Right renal pelvis (tissue), 4 donors: ENCODE data around the gene SELENOW. TPM values are rescaled to one million over a fixed set of nuclear protein-coding genes. Genes with fewer than 3 reads are reported as not detected.
A peak's percentile ranks its signal among the peaks of the same experiment; 100 is the strongest.
"Not testable (repeated sequence)": the region's sequence is repeated elsewhere in the genome, so short reads cannot be mapped to it uniquely, and the experiment has no call there.

Experiments
- DNase-seq, 4 donors: peaks; one replicate each; pipeline ENCODE4 v3.0.0-alpha.2; 2013; ENCODE audit warnings: low read depth in 4 of 4, low spot score in 3 of 4, missing footprints in 1 of 4
- polyA plus RNA-seq, 4 donors: library from polyadenylated mRNA; unstranded; fragments of 120-200 nt; gene quantifications; one replicate each; pipeline ENCODE4 v1.2.1, GENCODE V29; 2013; ENCODE audit not compliant: insufficient read length in 4 of 4

Gene SELENOW
- polyA plus RNA-seq, 4 donors: 133 to 161 (median 144) TPM

GRCh38 chr19:47813304-47813994 is 34.9 kb downstream of the SELENOW start:
- DNase-seq: peak; percentile 31 to 39 (median 34)

GRCh38 chr19:47813995-47814328 is 35.5 kb downstream of the SELENOW start:
- DNase-seq: no peak

DNA sequence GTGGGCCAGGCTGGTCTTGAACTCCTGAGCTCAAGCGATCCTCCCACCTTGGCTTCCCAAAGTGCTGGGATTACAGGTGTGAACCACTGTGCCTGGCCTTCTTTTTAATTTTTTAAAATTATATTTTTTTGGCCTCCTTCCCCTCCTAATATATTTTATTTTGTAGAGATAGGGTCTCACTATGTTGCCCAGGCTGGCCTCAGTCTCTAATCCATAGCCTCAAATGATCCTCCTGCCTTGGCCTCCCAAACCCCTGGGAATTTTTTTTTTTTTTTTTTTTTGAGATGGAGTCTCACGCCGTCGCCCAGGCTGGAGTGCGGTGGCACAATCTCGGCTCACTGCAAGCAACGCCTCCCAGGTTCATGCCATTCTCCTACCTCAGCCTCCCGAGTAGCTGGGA is 37.8 kb downstream of the SELENOW start:
- DNase-seq: not testable (repeated sequence)

- not testable (repeated sequence) for DNase-seq
These were observed 39.7 kb downstream of the SELENOW start for GRCh38 chr19:47818221-47818620.

- DNase-seq: no peak
These were observed 41.4 kb downstream of the SELENOW start for GRCh38 chr19:47819858-47820257.

DNA sequence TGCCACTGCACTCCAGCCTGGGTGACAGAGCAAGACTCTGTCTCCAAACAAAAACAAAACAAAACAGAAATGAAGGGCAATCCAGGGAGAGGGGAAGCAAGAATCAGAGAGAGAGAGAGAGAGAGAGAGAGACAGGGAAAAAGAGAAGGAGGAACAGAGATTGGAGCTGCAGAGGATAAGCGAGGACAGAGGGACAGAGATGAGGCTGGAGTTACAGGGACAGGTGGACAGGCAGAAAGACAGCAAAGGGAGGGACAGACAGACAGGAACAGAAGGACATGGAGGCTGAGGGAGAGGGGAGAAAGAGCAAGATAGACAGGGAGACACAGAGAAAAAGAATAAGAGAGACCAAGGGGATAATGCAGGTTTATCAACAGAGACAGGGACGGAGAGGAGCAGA is 41.9 kb downstream of the SELENOW start:
- no peak for DNase-seq

DNA sequence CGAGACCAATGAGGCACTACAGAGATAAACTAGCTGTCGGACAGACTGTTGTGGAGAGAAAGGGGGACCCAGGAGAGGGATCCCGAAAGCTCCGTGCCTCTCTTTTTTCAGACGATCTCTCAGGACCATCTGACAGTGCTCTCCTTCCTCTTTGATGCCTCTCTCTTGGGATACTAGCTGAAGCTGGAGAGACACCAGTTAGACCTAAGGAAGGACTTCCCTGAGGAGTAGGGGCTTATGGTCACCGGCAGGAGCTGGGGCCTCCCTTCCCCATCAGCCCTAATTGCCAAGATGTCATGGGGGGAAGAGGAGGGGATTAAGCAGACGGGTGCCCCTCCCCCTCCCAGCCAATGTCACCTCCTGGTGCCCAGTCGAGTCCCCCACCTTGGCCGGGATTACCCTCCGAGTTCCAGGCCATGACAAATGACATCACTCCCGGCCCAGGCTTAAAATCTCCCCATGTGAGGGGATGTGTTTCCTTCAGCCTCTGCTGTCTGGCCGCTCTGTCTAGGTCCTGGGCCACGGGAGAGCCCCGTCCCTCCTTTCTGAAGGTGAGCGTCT is 43.0 kb downstream of the SELENOW start, which contains the start of gene CRX:
TSS of gene CRX (plus strand) at position 478 of the 561 bp plus-strand sequence. CDS start 12,507 bp downstream, outside the sequence.
- DNase-seq: no peak

DNA sequence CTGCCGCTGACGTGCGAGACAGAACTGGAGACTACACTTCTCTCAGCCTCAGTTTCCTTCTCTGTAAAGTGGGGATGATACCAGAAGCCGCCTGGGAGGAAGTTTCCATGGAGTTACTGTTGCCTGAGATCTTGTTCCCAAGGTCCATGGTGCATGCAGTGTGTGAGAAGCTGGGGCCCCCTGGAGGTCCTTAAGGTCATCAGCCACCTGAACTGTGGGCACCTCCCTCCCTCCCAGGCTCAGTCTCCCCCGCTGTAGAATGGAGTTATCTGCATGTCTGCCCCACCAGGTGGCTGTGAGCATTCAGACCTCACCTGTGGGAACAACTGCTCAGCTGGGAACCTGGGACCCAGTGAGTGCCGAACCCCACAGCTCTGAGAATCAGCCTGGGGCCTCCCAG is 45.9 kb downstream of the SELENOW start:
- DNase-seq: no peak

GRCh38 chr19:47826800-47827199 is 48.3 kb downstream of the SELENOW start:
- DNase-seq: no peak

DNA sequence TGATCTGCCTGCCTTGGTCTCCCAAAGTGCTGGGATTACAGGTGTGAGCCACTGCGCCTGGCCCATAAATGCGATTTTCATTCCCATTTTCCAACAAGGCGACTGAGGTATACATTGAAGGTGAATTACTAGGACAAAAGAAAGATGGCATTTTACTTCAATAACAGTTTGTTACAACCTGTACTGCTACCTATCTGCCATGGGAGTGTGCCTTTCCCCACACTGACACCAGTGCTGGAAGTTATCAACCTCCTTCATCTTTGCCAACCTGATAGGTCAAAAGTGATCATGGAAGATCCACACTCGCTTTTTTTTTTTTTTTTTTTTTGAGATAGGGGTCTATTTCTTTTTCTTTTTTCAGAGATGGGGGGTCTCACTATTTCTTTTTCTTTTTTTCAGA is 54.2 kb downstream of the SELENOW start:
- DNase-seq: no peak

Other genes with a start within 250 kb of the SELENOW start
- gene ZNF541, start 205.6 kb upstream of the SELENOW start, polyA plus RNA-seq: under 1 TPM; 0.18 to 0.26 (median 0.20) TPM
- gene BICRA, start 169.6 kb upstream of the SELENOW start, polyA plus RNA-seq: 10 to 100 TPM; 10.7 to 15.2 (median 12.5) TPM
- 10 to 100 TPM; 30.6 to 40.0 (median 34.9) TPM for gene EHD2, start 65.3 kb upstream of the SELENOW start, polyA plus RNA-seq
- gene NOP53, start 33.2 kb upstream of the SELENOW start, polyA plus RNA-seq: 100 to 1,000 TPM; 346 to 460 (median 376) TPM
- gene TPRX1, start 25.8 kb downstream of the SELENOW start, polyA plus RNA-seq: not detected
- gene CRX, start 43.2 kb downstream of the SELENOW start, polyA plus RNA-seq: under 1 TPM in 2 of 4 donors, not detected in 2; 0.14 to 0.18 TPM
- gene TPRX2, start 80.5 kb downstream of the SELENOW start, polyA plus RNA-seq: not detected
- gene SULT2A1, start 107.6 kb downstream of the SELENOW start, polyA plus RNA-seq: under 1 TPM in 1 of 4 donors, not detected in 3; 0.12 TPM
- gene BSPH1, start 213.5 kb downstream of the SELENOW start, polyA plus RNA-seq: not detected
- under 1 TPM in 1 of 4 donors, not detected in 3; 0.39 TPM for gene ELSPBP1, start 215.9 kb downstream of the SELENOW start, polyA plus RNA-seq